H9 (cell line): ENCODE results near the gene CYGB. TPM values are rescaled to one million over a fixed set of nuclear protein-coding genes. Genes with fewer than 3 reads are reported as not detected.

Source experiments
- DNase-seq: peaks from one replicate; pipeline ENCODE4 v3.0.0-alpha.2; 2017
- H2AFZ ChIP-seq: one replicate; pipeline ENCODE4 v1.6.1; 2013; ENCODE audit warnings: mild to moderate bottlenecking, low read length, control low read depth, moderate library complexity
- H2AK5ac ChIP-seq: 2 replicates; pipeline ENCODE4 v1.6.1; 2013; ENCODE audit warnings: low read length, control low read depth, mixed read lengths; ENCODE audit not compliant: insufficient read length
- H2BK120ac ChIP-seq: one replicate; pipeline ENCODE4 v1.6.1; 2013; ENCODE audit warnings: low read depth, mild to moderate bottlenecking, low read length, control low read depth, inconsistent platforms; ENCODE audit not compliant: poor library complexity, severe bottlenecking
- H2BK12ac ChIP-seq: 2 replicates; pipeline ENCODE4 v1.6.1; 2013; ENCODE audit warnings: low read length, control low read depth, mixed read lengths, low read depth; ENCODE audit not compliant: insufficient read length
- H2BK15ac ChIP-seq: 2 replicates; pipeline ENCODE4 v1.6.1; 2013; ENCODE audit warnings: low read depth, low read length, control low read depth
- H2BK20ac ChIP-seq: one replicate; pipeline ENCODE4 v1.6.1; 2013; ENCODE audit warnings: low read depth, mild to moderate bottlenecking, low read length, control low read depth, inconsistent platforms; ENCODE audit not compliant: poor library complexity, severe bottlenecking
- H2BK5ac ChIP-seq: 2 replicates; pipeline ENCODE4 v1.6.1; 2013; ENCODE audit warnings: low read length, control low read depth, mixed read lengths; ENCODE audit not compliant: insufficient read length
- H3K14ac ChIP-seq: 2 replicates; pipeline ENCODE4 v1.6.1; 2013; ENCODE audit warnings: low read length, control low read depth; ENCODE audit not compliant: insufficient read depth
- H3K18ac ChIP-seq: 2 replicates; pipeline ENCODE4 v1.6.1; 2013; ENCODE audit warnings: low read depth, mild to moderate bottlenecking, mixed read lengths, low read length, control low read depth; ENCODE audit not compliant: insufficient read length
- H3K23ac ChIP-seq: 2 replicates; pipeline ENCODE4 v1.6.1; 2013; ENCODE audit warnings: low read length, control low read depth, mixed read lengths, low read depth; ENCODE audit not compliant: insufficient read length
- H3K23me2 ChIP-seq: 2 replicates; pipeline ENCODE4 v1.6.1; 2013; ENCODE audit warnings: low read depth, mild to moderate bottlenecking, mixed read lengths, low read length, control low read depth; ENCODE audit not compliant: insufficient read length, poor library complexity, severe bottlenecking
- H3K27ac ChIP-seq: 2 replicates; pipeline ENCODE4 v1.5.1; 2013; ENCODE audit warnings: low read length, control low read depth, mixed read lengths, low read depth; ENCODE audit not compliant: insufficient read length
- H3K27me3 ChIP-seq: 2 replicates; pipeline ENCODE4 v1.6.1; 2013; ENCODE audit warnings: low read length, control low read depth, inconsistent platforms; ENCODE audit not compliant: insufficient read depth
- H3K4ac ChIP-seq: 2 replicates; pipeline ENCODE4 v1.6.1; 2013; ENCODE audit warnings: low read depth, mild to moderate bottlenecking, control low read depth, inconsistent platforms, low read length, moderate library complexity
- H3K4me1 ChIP-seq: 2 replicates; pipeline ENCODE4 v1.6.1; 2013; ENCODE audit warnings: low read length, control low read depth, inconsistent platforms; ENCODE audit not compliant: insufficient read depth
- H3K4me2 ChIP-seq: 2 replicates; pipeline ENCODE4 v1.6.1; 2013; ENCODE audit warnings: low read length, control low read depth, mixed read lengths; ENCODE audit not compliant: insufficient read length, insufficient read depth
- H3K56ac ChIP-seq: 2 replicates; pipeline ENCODE4 v1.6.1; 2013; ENCODE audit warnings: low read depth, mild to moderate bottlenecking, mixed read lengths, low read length, control low read depth; ENCODE audit not compliant: insufficient read length
- H3K79me1 ChIP-seq: 2 replicates; pipeline ENCODE4 v1.6.1; 2013; ENCODE audit warnings: low read depth, mild to moderate bottlenecking, moderate library complexity, low read length, control low read depth, inconsistent platforms; ENCODE audit not compliant: insufficient read depth, poor library complexity, severe bottlenecking
- H3K79me2 ChIP-seq: 2 replicates; pipeline ENCODE4 v1.6.1; 2013; ENCODE audit warnings: low read length, control low read depth, inconsistent platforms; ENCODE audit not compliant: insufficient read depth
- H3K9ac ChIP-seq: 2 replicates; pipeline ENCODE4 v1.6.1; 2013; ENCODE audit warnings: low read length, control low read depth, mixed read lengths; ENCODE audit not compliant: insufficient read length; ENCODE audit errors: extremely low read depth
- H3K9me3 ChIP-seq: one replicate; pipeline ENCODE4 v1.6.1; 2013; ENCODE audit warnings: low read depth, low read length, inconsistent platforms; ENCODE audit not compliant: control insufficient read depth
- H3T11ph ChIP-seq: one replicate; pipeline ENCODE4 v1.6.1; 2013; ENCODE audit warnings: mild to moderate bottlenecking, low read length, control low read depth, inconsistent platforms
- H4K20me1 ChIP-seq: one replicate; pipeline ENCODE4 v1.6.1; 2013; ENCODE audit not compliant: control insufficient read depth, insufficient read length, insufficient read depth
- H4K5ac ChIP-seq: 2 replicates; pipeline ENCODE4 v1.6.1; 2013; ENCODE audit warnings: low read depth, mild to moderate bottlenecking, mixed read lengths, low read length, control low read depth; ENCODE audit not compliant: insufficient read length
- H4K8ac ChIP-seq: replicated peaks from 2 replicates; pipeline ENCODE4 v1.6.1; 2013; ENCODE audit warnings: low read length, control low read depth, mixed read lengths, low read depth; ENCODE audit not compliant: insufficient read length
- H4K91ac ChIP-seq: 2 replicates; pipeline ENCODE4 v1.6.1; 2013; ENCODE audit warnings: low read depth, mild to moderate bottlenecking, moderate library complexity, mixed read lengths, low read length, control low read depth; ENCODE audit not compliant: insufficient read length
- H3K27ac Mint-ChIP-seq, 3 experiments: 2 replicates in 2 of 3; 3 replicates in 1 of 3; pipeline ENCODE4 v1.8.0; 2020 to 2021; ENCODE audit warnings: mixed read lengths in 3 of 3, mild to moderate bottlenecking in 1 of 3, moderate library complexity in 1 of 3
- H3K27me3 Mint-ChIP-seq: 2 replicates; pipeline ENCODE4 v1.8.0; 2021; ENCODE audit warnings: low read depth, mild to moderate bottlenecking, moderate library complexity, mixed read lengths
- H3K36me3 Mint-ChIP-seq, 3 experiments: 2 replicates in 2 of 3; 3 replicates in 1 of 3; pipeline ENCODE4 v1.8.0; 2020 to 2021; ENCODE audit warnings: low read depth in 3 of 3, mixed read lengths in 3 of 3; ENCODE audit not compliant: insufficient read depth in 1 of 3
- H3K4me1 Mint-ChIP-seq, 2 experiments: 2 replicates each; pipeline ENCODE4 v1.8.0; 2020; ENCODE audit warnings: mixed read lengths in 2 of 2
- H3K4me3 Mint-ChIP-seq, 2 experiments: 2 replicates in 1 of 2; 3 replicates in 1 of 2; pipeline ENCODE4 v1.8.0; 2020 to 2021; ENCODE audit warnings: mild to moderate bottlenecking in 2 of 2, mixed read lengths in 2 of 2, moderate library complexity in 1 of 2
- H3K9me3 Mint-ChIP-seq, 2 experiments: 2 replicates in 1 of 2; 3 replicates in 1 of 2; pipeline ENCODE4 v1.8.0; 2020; ENCODE audit warnings: mild to moderate bottlenecking in 2 of 2, mixed read lengths in 2 of 2, moderate library complexity in 1 of 2
- CTCF ChIP-seq: fragments of 200-600 bp; sonication (generic); conservative IDR thresholded peaks from 3 replicates; pipeline ENCODE4 v1.8.0; 2021; ENCODE audit warnings: antibody characterized with exemption, mild to moderate bottlenecking
- WGBS: extraction: QIAGEN DNeasy Blood & Tissue Kit; methylation state at CpG from one replicate; pipeline ENCODE4 v1.1.7; 2013; ENCODE audit warnings: missing lambda C conversion rate, low lambda C conversion rate, mixed read lengths; ENCODE audit not compliant: insufficient read length; ENCODE audit errors: extremely low coverage; 5-methylcytosine and 5-hydroxymethylcytosine counted together
- total RNA-seq: library from RNA; stranded (reverse); gene quantifications from 2 replicates; pipeline ENCODE4 v1.2.1, GENCODE V29; 2021

CYGB gene
- total RNA-seq, 1 experiment from 2014 or later = 2.4 TPM

- peaks cover 25% of the 10 kb centered on the region for H3K27me3 Mint-ChIP-seq
- Histone ChIP-seq H2BK20ac (no peak overlapping the region), H4K5ac (no peak overlapping the region), H3K4me2 (no peak overlapping the region), H2BK15ac (no peak overlapping the region), H3K9ac (no peak overlapping the region), H3K18ac (no peak overlapping the region), H3K56ac (no peak overlapping the region), H3K4me1 (peaks cover 4% of the 10 kb centered on the region; the same call in 1 of the 2 replicates), H2BK5ac (no peak overlapping the region), H4K91ac (no peak overlapping the region), H3K79me2 (no peaks in the 10 kb centered on the region), H2BK120ac (no peak overlapping the region), H3K27ac (no peak overlapping the region), H2BK12ac (no peak overlapping the region), H3K9me3 (no peaks in the 10 kb centered on the region), H3K23me2 (no peaks in the 10 kb centered on the region), H4K8ac (no peak overlapping the region), H2AK5ac (no peak overlapping the region), H2AFZ (no peak overlapping the region), H3K27me3 (no peaks in the 10 kb centered on the region; the same call in 1 of the 2 replicates), H4K20me1 (no peaks in the 10 kb centered on the region), H3K14ac (peak overlapping the region; percentile 45; the same call in 1 of the 2 replicates), H3K79me1 (no peaks in the 10 kb centered on the region), H3K4ac (no peak overlapping the region), H3K23ac (no peak overlapping the region), H3T11ph (no peak overlapping the region)
- WGBS = no CpG with 5 or more reads among the region's 23 CpGs
- no peak for TF ChIP-seq CTCF
- H3K9me3 Mint-ChIP-seq = no peaks in the 10 kb centered on the region
- H3K4me1 Mint-ChIP-seq = peaks cover 16 to 32% of the 10 kb centered on the region in 2 experiments
- DNase-seq = no peak
- H3K27ac Mint-ChIP-seq = peak overlapping the region in 1 of 3 experiments; percentile 27; a peak in 2 of 7 replicates
- no peaks in the 10 kb centered on the region for H3K36me3 Mint-ChIP-seq
- peak overlapping the region in 1 of 2 experiments; percentile 26; a peak in 1 of 5 replicates for H3K4me3 Mint-ChIP-seq
Observed at GRCh38 chr17:76530095-76530723, 7.3 kb downstream of the CYGB start.
